Transverse colon (tissue), 4 donors: ENCODE results near the gene KCNK10. TPM values are rescaled to one million over a fixed set of nuclear protein-coding genes. Genes with fewer than 3 reads are reported as not detected.

Experiments
- DNase-seq: peaks from one replicate; pipeline ENCODE4 v3.0.0-alpha.2; 2019
- H3K27ac ChIP-seq, 4 donors: fragments of 200-600 bp; sonication (generic); 2 replicates each; pipeline ENCODE4 v1.5.1; 2016 to 2018; ENCODE audit warnings: inconsistent platforms in 4 of 4
- H3K27me3 ChIP-seq: fragments of 200-600 bp; sonication (generic); 2 replicates; pipeline ENCODE4 v1.5.1; 2017; ENCODE audit warnings: inconsistent platforms
- H3K36me3 ChIP-seq, 4 donors: fragments of 200-600 bp; sonication (generic); 2 replicates each; pipeline ENCODE4 v1.5.1; 2017 to 2019; ENCODE audit warnings: inconsistent platforms in 4 of 4
- H3K4me1 ChIP-seq, 4 donors: fragments of 200-600 bp; sonication (generic); 2 replicates each; pipeline ENCODE4 v1.5.1; 2017 to 2020; ENCODE audit warnings: inconsistent platforms in 4 of 4
- H3K4me3 ChIP-seq, 4 donors: fragments of 200-600 bp; sonication (generic); 1 replicate in 1 of 4; 2 replicates in 3 of 4; pipeline versions ENCODE4 v1.5.1 to v1.6.1; 2017 to 2019; ENCODE audit warnings: inconsistent platforms in 4 of 4
- H3K9me3 ChIP-seq, 2 donors: fragments of 200-600 bp; sonication (generic); 2 replicates each; pipeline ENCODE4 v1.5.1; 2017 to 2019; ENCODE audit warnings: inconsistent platforms in 2 of 2
- CTCF ChIP-seq, 5 experiments: fragments of 200-600 bp in 3 of 5; fragments of 450-650 bp in 2 of 5; sonication (generic) in 3 of 5; IDR thresholded peaks; 1 replicate in 2 of 5; 2 replicates in 3 of 5; pipeline ENCODE4 v1.5.1; 2016 to 2017; ENCODE audit warnings: antibody characterized with exemption in 5 of 5, inconsistent platforms in 3 of 5, mild to moderate bottlenecking in 2 of 5, moderate library complexity in 1 of 5
- EP300 ChIP-seq: sonication (generic); formaldehyde crosslinking; IDR thresholded peaks from one replicate; pipeline ENCODE4 v1.6.1; 2017; ENCODE audit warnings: antibody characterized with exemption, low read depth
- POLR2A ChIP-seq: fragments of 450-650 bp; IDR thresholded peaks from one replicate; pipeline ENCODE4 v1.6.1; 2016; ENCODE audit warnings: antibody characterized with exemption, mild to moderate bottlenecking, moderate library complexity
- POLR2AphosphoS5 ChIP-seq, 3 donors: sonication (generic); formaldehyde crosslinking; IDR thresholded peaks; one replicate each; pipeline ENCODE4 v1.6.1; 2016; ENCODE audit warnings: antibody characterized with exemption in 3 of 3
- WGBS, 2 donors: methylation state at CpG; one replicate each; pipeline ENCODE4 v1.1.5; 2018; ENCODE audit warnings: low coverage in 1 of 2; 5-methylcytosine and 5-hydroxymethylcytosine counted together
- in situ Hi-C, 4 donors: fragments of 200-750 bp; cut with MboI; loops; one replicate each; pipeline versions ENCODE4 v1.15.0 to v1.15.1; 2017; ENCODE audit warnings: low sequenced_read_pairs in 3 of 4, low pct_ligation_motif_present in 1 of 4, low pct_unique_long_range_greater_than_20kb in 1 of 4
- intact Hi-C: fragments of 100-400 bp; cut with DNase I; formaldehyde crosslinking; loops from one replicate; pipeline ENCODE4 v1.15.1; 2023; ENCODE audit warnings: low total_unique reads
- total RNA-seq, 4 donors: library from RNA; depleted of rRNA; stranded (reverse); fragments of >200 nt; gene quantifications; one replicate each; pipeline ENCODE4 v1.1.0, GENCODE V29; 2016

Gene KCNK10
- total RNA-seq, 4 donors from 2014 or later = 2.2 to 7.4 (median 3.2) TPM

- no peaks in the 10 kb centered on the region for H3K9me3 ChIP-seq
- H3K27me3 ChIP-seq = peaks cover 35% of the 10 kb centered on the region
- intact Hi-C loops = loop anchor here (1.0 kb wide), 1 partner anchor 40 kb away; no protein-coding TSS in a partner anchor
- TF ChIP-seq POLR2A = no peak
- TF ChIP-seq CTCF (IDR thresholded peaks at IDR 0.05) = no peak
- TF ChIP-seq EP300 = no peak
- no peaks in the 10 kb centered on the region for H3K4me1 ChIP-seq
- in situ Hi-C loops = no loop called here
- no peak overlapping the region for H3K4me3 ChIP-seq
- no peak for DNase-seq
- H3K27ac ChIP-seq = no peak overlapping the region
- WGBS, 2 donors = 86% methylated on average over 1 of the region's 1 CpG; no CpG with 5 or more reads in 1 of the 2 donors
- H3K36me3 ChIP-seq = no peaks in the 10 kb centered on the region
These were observed 10.0 kb upstream of the KCNK10 start for GRCh38 chr14:88333036-88333435.

DNA sequence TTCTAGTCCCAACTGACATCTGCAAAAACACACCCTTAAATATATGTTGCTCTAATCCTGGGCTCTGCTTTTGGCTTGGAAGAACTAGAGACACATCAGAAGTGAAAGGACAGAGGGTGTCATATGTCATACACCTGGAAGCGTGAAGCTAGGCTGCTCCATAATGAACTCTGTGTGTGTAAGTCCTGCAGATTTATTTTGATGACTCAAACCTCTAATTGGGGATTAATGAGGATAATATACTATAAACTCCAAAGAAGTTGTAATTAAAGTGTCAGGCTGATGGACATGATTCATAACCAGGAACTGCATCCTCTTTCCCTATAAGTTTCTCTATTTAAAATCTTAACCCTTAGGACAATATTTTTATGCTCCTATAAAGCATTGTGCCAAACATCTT lies 4.4 kb upstream of the KCNK10 start:
- WGBS, 2 donors = 39 to 50% methylated on average over 1 of the region's 1 CpG
- intact Hi-C loops = no loop called here
- H3K27me3 ChIP-seq = peaks cover 90% of the 10 kb centered on the region
- H3K4me3 ChIP-seq = no peak overlapping the region
- TF ChIP-seq POLR2A (no peak), EP300 (no peak), CTCF (IDR thresholded peaks at IDR 0.05) (no peak), POLR2AphosphoS5 (IDR thresholded peaks at IDR 0.05) (no peak)
- no peak overlapping the region for H3K27ac ChIP-seq
- in situ Hi-C loops = no loop called here
- no peak for DNase-seq
- peaks cover 0 to 14% (median 8%) of the 10 kb centered on the region in 4 donors for H3K4me1 ChIP-seq
- H3K9me3 ChIP-seq = no peaks in the 10 kb centered on the region
- no peaks in the 10 kb centered on the region for H3K36me3 ChIP-seq

- Histone ChIP-seq H3K4me3 (no peak overlapping the region), H3K4me1 (peaks cover 0 to 16% (median 8%) of the 10 kb centered on the region in 4 donors), H3K27ac (no peak overlapping the region), H3K9me3 (no peaks in the 10 kb centered on the region), H3K36me3 (no peaks in the 10 kb centered on the region), H3K27me3 (peaks cover 94% of the 10 kb centered on the region)
- DNase-seq = no peak
- TF ChIP-seq EP300 (no peak), POLR2A (no peak), CTCF (IDR thresholded peaks at IDR 0.05) (no peak), POLR2AphosphoS5 (IDR thresholded peaks at IDR 0.05) (no peak)
- 10 to 20% methylated on average over 4 to 27 of the region's 37 CpGs for WGBS, 2 donors
- in situ Hi-C loops = no loop called here
- intact Hi-C loops = no loop called here
These were observed 3.5 kb upstream of the KCNK10 start for GRCh38 chr14:88326352-88327103.

DNA sequence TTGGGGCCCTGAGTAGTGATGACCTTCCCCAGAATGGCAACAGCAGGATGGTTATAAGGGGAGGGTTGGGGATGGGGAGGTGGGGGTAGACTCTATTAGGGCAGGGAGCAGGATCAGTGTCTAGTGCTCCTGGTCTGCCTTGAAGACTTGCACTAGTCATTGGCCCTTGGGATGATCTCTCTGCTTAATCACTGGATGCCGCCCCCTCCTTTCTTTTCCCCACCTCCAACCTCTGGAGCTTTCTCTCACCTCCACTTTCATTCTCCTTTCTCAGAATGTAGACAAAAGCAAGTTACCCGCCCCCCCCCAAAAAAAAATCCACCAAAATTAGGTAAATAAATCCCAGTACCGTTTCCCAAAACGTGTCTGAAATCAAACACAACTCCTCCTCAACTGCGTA lies 2.8 kb upstream of the KCNK10 start:
- intact Hi-C loops (no loop called here), in situ Hi-C loops (no loop called here)
- H3K36me3 ChIP-seq = no peaks in the 10 kb centered on the region
- no peak for TF ChIP-seq EP300
- no peak for TF ChIP-seq POLR2AphosphoS5 (IDR thresholded peaks at IDR 0.05)
- TF ChIP-seq POLR2A = no peak
- TF ChIP-seq CTCF (IDR thresholded peaks at IDR 0.05) = no peak
- DNase-seq = no peak
- H3K27me3 ChIP-seq = peaks cover 98% of the 10 kb centered on the region
- 13 to 24% methylated on average over 4 to 5 of the region's 5 CpGs for WGBS, 2 donors
- H3K9me3 ChIP-seq = no peaks in the 10 kb centered on the region
- H3K27ac ChIP-seq = no peak overlapping the region
- no peak overlapping the region for H3K4me3 ChIP-seq
- H3K4me1 ChIP-seq = peaks cover 0 to 16% (median 8%) of the 10 kb centered on the region in 4 donors
